Measurements from ENCODE around the gene KIF17.

The KIF17 gene

GRCh38 chr1:20654104-20654690, 63.6 kb downstream of the KIF17 start:
- DNase-seq: no peak

GRCh38 chr1:20652300-20652699, 65.5 kb downstream of the KIF17 start:
- no peak for DNase-seq

GRCh38 chr1:20648946-20649345, 68.9 kb downstream of the KIF17 start:
- DNase-seq: no peak

- DNase-seq: no peak
These were observed 69.4 kb downstream of the KIF17 start for GRCh38 chr1:20648438-20648837.

- DNase-seq: no peak
These were observed 72.4 kb downstream of the KIF17 start for GRCh38 chr1:20645414-20645813.

GRCh38 chr1:20644416-20644815, 73.4 kb downstream of the KIF17 start:
- DNase-seq: no peak

- DNase-seq: no peak
These were observed 74.7 kb downstream of the KIF17 start for GRCh38 chr1:20643080-20643479.

GRCh38 chr1:20641975-20642374, 75.8 kb downstream of the KIF17 start:
- no peak for DNase-seq

GRCh38 chr1:20640183-20640597, 77.6 kb downstream of the KIF17 start:
- peak; percentile 13 for DNase-seq

- no peak for DNase-seq
These were observed 80.9 kb downstream of the KIF17 start for GRCh38 chr1:20636785-20637347.

GRCh38 chr1:20634594-20635084, 83.2 kb downstream of the KIF17 start:
- DNase-seq: peak; percentile 35

GRCh38 chr1:20634065-20634593, 83.7 kb downstream of the KIF17 start:
- DNase-seq: peak; percentile 35

- peak; percentile 79 for DNase-seq
These were observed 84.4 kb downstream of the KIF17 start, which contains the start of gene PINK1 for GRCh38 chr1:20633190-20634064. TSS of gene PINK1 (plus strand) at chr1:20633458. CDS start at chr1:20633549, 91 bp downstream.

- no peak for DNase-seq
These were observed 85.4 kb downstream of the KIF17 start for GRCh38 chr1:20632386-20632785.

- no peak for DNase-seq
These were observed 87.1 kb downstream of the KIF17 start for GRCh38 chr1:20630729-20631128.

- no peak for DNase-seq
These were observed 91.3 kb downstream of the KIF17 start for GRCh38 chr1:20626524-20626923.

- DNase-seq: no peak
These were observed 91.7 kb downstream of the KIF17 start for GRCh38 chr1:20626098-20626427.

GRCh38 chr1:20625176-20626097, 92.4 kb downstream of the KIF17 start:
- no peak for DNase-seq

- no peak for DNase-seq
These were observed 93.1 kb downstream of the KIF17 start for GRCh38 chr1:20624709-20625108.

GRCh38 chr1:20621012-20621411, 96.8 kb downstream of the KIF17 start:
- no peak for DNase-seq

GRCh38 chr1:20619999-20620398, 97.8 kb downstream of the KIF17 start:
- no peak for DNase-seq

- no peak for DNase-seq
These were observed 99.3 kb downstream of the KIF17 start for GRCh38 chr1:20618550-20618949.
